ENCODE measurements around the gene CRY1. TPM values are rescaled to one million over a fixed set of nuclear protein-coding genes. Genes with fewer than 3 reads are reported as not detected.

Gene CRY1
- total and polyA plus RNA-seq, 9 of the 15 experiments (the other 6 are each of a cell fraction or from before 2014, with no cell fraction given), result 8.7 to 33.3 (median 25.2) TPM

- TF ChIP-seq ZBTB12 (CRISPR knock-in tag; IDR thresholded peaks at IDR 0.05) (no peak), KAT8 (IDR thresholded peaks at IDR 0.05; ENCODE audit: low read depth) (no peak), E2F4 (CRISPR knock-in tag; IDR thresholded peaks at IDR 0.05; ENCODE audit: low read depth) (no peak), DACH1 (IDR thresholded peaks at IDR 0.05; ENCODE audit: partially characterized antibody) (peak; percentile 91), ESRRA (IDR thresholded peaks at IDR 0.05; ENCODE audit: borderline replicate concordance, low read depth) (0 out of 2 replicates have a peak, but pooled peaks have one; percentile 12), HOMEZ (CRISPR knock-in tag; IDR thresholded peaks at IDR 0.05) (no peak), XRCC5 (IDR thresholded peaks at IDR 0.05; ENCODE audit: low read depth, low read length) (no peak), CXXC5 (CRISPR knock-in tag; IDR thresholded peaks at IDR 0.05) (no peak), ZNF586 (CRISPR knock-in tag; conservative IDR thresholded peaks at IDR 0.05) (no peak), PHTF2 (CRISPR knock-in tag; IDR thresholded peaks at IDR 0.05) (no peak), KLF6 (CRISPR knock-in tag; IDR thresholded peaks at IDR 0.05; ENCODE audit: borderline replicate concordance) (no peak), CBFA2T3 (IDR thresholded peaks at IDR 0.05) (peak; percentile 93), ZNF398 (CRISPR knock-in tag; IDR thresholded peaks at IDR 0.05) (no peak), MBD1 (CRISPR knock-in tag; IDR thresholded peaks at IDR 0.05) (no peak), FOS (IDR thresholded peaks at IDR 0.05; ENCODE audit: extremely low read depth, insufficient read length) (no peak), JUND (IDR thresholded peaks at IDR 0.05; ENCODE audit: borderline replicate concordance, low read depth, low read length) (peak; percentile 21; the same call in 1 of the 2 replicates), JUND (tag; IDR thresholded peaks at IDR 0.05; ENCODE audit: borderline replicate concordance, low read depth, low read length) (no peak), MEF2A (IDR thresholded peaks at IDR 0.05; ENCODE audit: control insufficient read depth, low read depth, low read length) (no peak), ZNF232 (CRISPR knock-in tag; IDR thresholded peaks at IDR 0.05) (no peak), DPF2 (IDR thresholded peaks at IDR 0.05) (peak; percentile 80)
Observed at GRCh38 chr12:106942775-106943174, 150.6 kb downstream of the CRY1 start (continued).

All from K562 (cell line).